Heart left ventricle (tissue), 16 donors: ENCODE measurements around the gene RSPH1. TPM values are rescaled to one million over a fixed set of nuclear protein-coding genes. Genes with fewer than 3 reads are reported as not detected.
A peak's percentile ranks its signal among the peaks of the same experiment; 100 is the strongest.

Experiments
- ATAC-seq, 4 donors: fragments of 200-7000 bp; cut with Tn5 transposase; one replicate each; pipeline ENCODE4 v1.9.1; 2020 to 2022; ENCODE audit warnings: moderate library complexity in 4 of 4, mild to moderate bottlenecking in 3 of 4, moderate number of reproducible peaks in 1 of 4
- DNase-seq, 5 donors: peaks; one replicate each; pipeline ENCODE4 v3.0.0-alpha.2; 2020
- H3K27ac ChIP-seq, 12 donors: fragments of 200-600 bp; sonication (generic) in 4 of 12; one replicate each; pipeline versions ENCODE4 v1.5.0 to v1.8.0; 2016 to 2022; ENCODE audit warnings: mild to moderate bottlenecking in 2 of 12
- H3K27me3 ChIP-seq, 9 donors: fragments of 200-600 bp; sonication (generic) in 2 of 9; one replicate each; pipeline versions ENCODE4 v1.5.1 to v1.8.0; 2016 to 2022; ENCODE audit warnings: mild to moderate bottlenecking in 3 of 9
- H3K36me3 ChIP-seq, 9 donors: fragments of 200-600 bp; sonication (generic) in 2 of 9; one replicate each; pipeline versions ENCODE4 v1.5.0 to v1.8.0; 2018 to 2022; ENCODE audit warnings: mild to moderate bottlenecking in 2 of 9
- H3K4me1 ChIP-seq, 12 donors: fragments of 200-600 bp; sonication (generic) in 4 of 12; one replicate each; pipeline versions ENCODE4 v1.5.0 to v1.8.0; 2016 to 2022; ENCODE audit warnings: mild to moderate bottlenecking in 3 of 12
- H3K4me3 ChIP-seq, 12 donors: fragments of 200-600 bp; sonication (generic) in 4 of 12; one replicate each; pipeline versions ENCODE4 v1.5.0 to v1.8.0; 2017 to 2022; ENCODE audit warnings: mild to moderate bottlenecking in 9 of 12, moderate library complexity in 4 of 12
- H3K9me3 ChIP-seq, 12 donors: fragments of 200-600 bp; sonication (generic) in 4 of 12; one replicate each; pipeline versions ENCODE4 v1.5.0 to v1.8.0; 2016 to 2022; ENCODE audit warnings: mild to moderate bottlenecking in 1 of 12
- CTCF ChIP-seq, 12 donors: fragments of 200-600 bp; sonication (generic) in 4 of 12; IDR thresholded peaks; one replicate each; pipeline versions ENCODE4 v1.5.0 to v1.8.0; 2018 to 2022; ENCODE audit warnings: antibody characterized with exemption in 12 of 12, mild to moderate bottlenecking in 5 of 12
- POLR2A ChIP-seq, 2 donors: fragments of 450-650 bp; IDR thresholded peaks; one replicate each; pipeline ENCODE4 v1.6.1; 2017; ENCODE audit warnings: antibody characterized with exemption in 2 of 2, mild to moderate bottlenecking in 2 of 2, moderate library complexity in 2 of 2
- WGBS, 4 donors: extraction: QIAGEN DNeasy Blood & Tissue Kit in 2 of 4; methylation state at CpG; one replicate each; pipeline versions ENCODE4 v1.1.5 to v1.1.7; 2013 to 2018; 5-methylcytosine and 5-hydroxymethylcytosine counted together
- intact Hi-C, 10 donors: fragments of 100-400 bp; cut with DNase I; formaldehyde crosslinking; loops; one replicate each; pipeline versions ENCODE4 v1.11.1 to v1.14.2; 2022
- polyA plus RNA-seq, 2 donors: library from polyadenylated mRNA; stranded (reverse); fragments of 200-250 nt; gene quantifications; one replicate each; pipeline ENCODE4 v1.2.3, GENCODE V29; 2013
- total RNA-seq, 9 donors: library from RNA; depleted of rRNA in 2 of 9; stranded (reverse); fragments of >200 nt in 2 of 9; fragmentation: NEBNext Ultra II Directional in 3 of 9; extraction: Animal tissue kit (Norgen Biotek cat#: 25700) in 3 of 9; gene quantifications; one replicate each; pipeline versions ENCODE4 v1.1.0 to v1.2.4, GENCODE V29; 2016 to 2023
- donor health status: ischemic (EF 13 %, LVEDD 7.1; RV severe dilation, severe dysfunction).
- donor health status: healthy with polysubstance abuse.
- donor health status: DM: no; HTN: yes; CAD: no.
- donor health status: DM: no; HTN: no; CAD: no.
- donor health status: ischemic (EF 25% LVEDD 6.9; RV normal size, moderate dysfunction).
- donor health status: ischemic (EF 25% LVEDD 5.7; RV mildly dilated, moderate dysfunction).
- donor health status: healthy.
- donor health status: DM: yes; HTN: yes; CAD: no.
- donor health status: ischemic (EF 35%, LVEDD 5.7; RV mildly dilated, moderate dysfunction).
- donor health status: nonischemic (EF 11% LVEDD 7.7; RV severe dilation, severe dysfunction).
- donor health status: DM: yes; HTN: yes; CAD: no.
- donor health status: PGD.
- donor health status: ischemic (EF 29% LVEDD 5.4; RV normal size, mild dysfunction).
- donor health status: nonischemic (EF 23%, LVEDD 6.1; RV moderate dilation, normal function).

RSPH1 gene
- total and polyA plus RNA-seq, 11 donors, result 0.11 to 0.18 TPM; not detected in 9

DNA sequence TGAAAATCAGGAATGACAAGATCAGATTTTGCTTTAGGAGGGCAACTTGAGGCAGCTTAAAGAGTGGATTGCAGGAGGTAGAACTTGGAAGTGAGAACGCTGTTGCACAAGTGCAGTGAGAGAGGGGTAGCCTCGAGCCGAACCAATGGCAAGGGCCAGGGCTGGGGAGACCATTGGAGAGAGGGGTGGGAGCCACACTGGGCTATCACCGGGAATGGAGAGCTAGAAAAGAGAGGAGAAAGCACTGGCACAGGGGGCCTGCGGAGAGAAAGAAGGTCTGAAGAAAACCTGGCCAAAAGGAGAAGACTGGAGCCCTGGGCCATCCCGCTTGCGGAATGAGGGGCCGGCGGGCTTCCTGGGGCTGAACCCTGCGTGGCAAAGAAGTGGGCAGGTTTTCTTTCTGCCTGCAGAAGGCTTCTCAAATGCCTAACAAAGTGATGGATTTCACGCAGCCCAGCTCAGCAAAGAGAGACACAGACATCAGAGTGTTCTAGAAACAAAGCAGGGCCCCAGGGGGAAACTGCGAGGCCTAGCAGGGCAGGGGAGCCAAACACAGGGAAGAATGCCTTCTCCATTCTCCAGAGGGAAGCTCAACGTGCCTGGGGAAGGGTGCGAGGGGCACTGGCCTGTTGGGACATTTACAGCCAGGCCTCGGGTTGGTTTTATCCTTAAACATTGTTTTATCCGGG lies 16.5 kb upstream of the RSPH1 start:
- Histone ChIP-seq H3K27me3 (no peaks in the 10 kb centered on the region), H3K4me1 (peaks cover 0 to 23% (median 13%) of the 10 kb centered on the region in 12 donors), H3K9me3 (no peaks in the 10 kb centered on the region), H3K4me3 (peak overlapping the region in 1 of 12 donors; percentile 72), H3K27ac (peak overlapping the region in 1 of 12 donors; percentile 49), H3K36me3 (no peaks in the 10 kb centered on the region)
- TF ChIP-seq CTCF (IDR thresholded peaks at IDR 0.05), result no peak
- TF ChIP-seq POLR2A (IDR thresholded peaks at IDR 0.05), result no peak
- no peak for ATAC-seq
- WGBS, 4 donors, result 92 to 96% (median 94%) methylated on average over 16 of the region's 16 CpGs
- DNase-seq, result no peak
- intact Hi-C loops, result no loop called here

DNA sequence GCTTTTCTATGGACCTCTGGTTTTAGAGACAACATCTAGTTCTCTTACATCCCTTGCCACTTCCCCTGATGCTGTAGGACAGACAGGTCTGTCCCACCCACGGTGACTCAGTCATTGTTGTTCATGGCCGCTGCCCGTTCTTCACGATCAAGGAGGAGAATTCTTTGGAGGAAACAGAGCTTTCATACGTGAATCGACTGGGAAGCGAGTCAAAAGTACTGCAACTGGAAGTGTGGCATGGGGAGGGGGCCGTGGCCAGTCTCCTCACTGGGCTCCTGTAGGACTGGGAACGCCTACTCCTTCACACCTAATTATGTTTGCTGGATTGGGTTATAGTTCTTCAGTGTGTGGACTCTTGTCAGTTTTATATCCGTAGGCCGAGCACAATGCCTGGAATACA lies 13.2 kb upstream of the RSPH1 start:
- H3K4me3 ChIP-seq, result no peak overlapping the region
- ATAC-seq (no peak), DNase-seq (no peak)
- intact Hi-C loops, result loop anchor here in 1 of 10 donors (10.0 kb wide), 1 partner anchor 56 kb away; no protein-coding TSS in a partner anchor
- TF ChIP-seq CTCF (IDR thresholded peaks at IDR 0.05), result no peak
- no peak for TF ChIP-seq POLR2A (IDR thresholded peaks at IDR 0.05)
- no peak overlapping the region for H3K27ac ChIP-seq
- no peaks in the 10 kb centered on the region for H3K27me3 ChIP-seq
- no peaks in the 10 kb centered on the region for H3K36me3 ChIP-seq
- H3K9me3 ChIP-seq, result no peaks in the 10 kb centered on the region
- H3K4me1 ChIP-seq, result peaks cover 0 to 6% (median 3%) of the 10 kb centered on the region in 12 donors
- 75 to 80% (median 79%) methylated on average over 11 of the region's 11 CpGs for WGBS, 4 donors

- H3K4me3 ChIP-seq, result no peak overlapping the region
- ATAC-seq (no peak), DNase-seq (no peak)
- intact Hi-C loops, result loop anchor here in 1 of 10 donors (10.0 kb wide), 1 partner anchor 56 kb away; no protein-coding TSS in a partner anchor
- H3K27ac ChIP-seq, result no peak overlapping the region
- H3K9me3 ChIP-seq, result no peaks in the 10 kb centered on the region
- whole genome bisulfite sequencing, 4 donors, result 84 to 94% (median 89%) methylated on average over 2 of the region's 2 CpGs
- no peaks in the 10 kb centered on the region for H3K27me3 ChIP-seq
- H3K36me3 ChIP-seq, result no peaks in the 10 kb centered on the region
- peaks cover 0 to 6% (median 2%) of the 10 kb centered on the region in 12 donors for H3K4me1 ChIP-seq
- TF ChIP-seq POLR2A (IDR thresholded peaks at IDR 0.05) (no peak), CTCF (IDR thresholded peaks at IDR 0.05) (no peak)
These were observed 12.3 kb upstream of the RSPH1 start for GRCh38 chr21:42508371-42508770.

DNA sequence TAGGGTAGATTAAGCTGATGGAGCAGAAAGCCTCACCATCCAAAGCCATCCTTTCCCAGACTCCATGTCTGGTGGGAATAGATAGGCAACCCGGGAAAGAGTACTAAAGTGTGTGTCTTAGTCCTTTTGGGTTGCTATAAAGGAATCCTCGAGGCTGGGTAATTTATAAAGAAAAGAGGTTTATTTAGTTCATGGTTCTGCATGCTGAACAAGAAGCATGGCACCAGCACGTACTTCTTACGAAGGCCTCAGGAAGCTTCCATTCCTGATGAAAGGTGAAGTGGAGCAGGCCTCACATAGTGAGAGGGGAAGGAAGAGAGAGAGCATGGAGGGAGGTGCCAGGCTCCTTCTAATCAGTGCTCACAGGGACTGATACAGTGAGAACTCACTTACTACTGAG lies 11.4 kb upstream of the RSPH1 start:
- WGBS, 4 donors, result 94 to 95% (median 95%) methylated on average over 4 of the region's 4 CpGs

More for the DNA sequence above, 11.4 kb upstream of the RSPH1 start:
- Histone ChIP-seq H3K4me1 (no peaks in the 10 kb centered on the region), H3K9me3 (no peaks in the 10 kb centered on the region), H3K27ac (no peak overlapping the region), H3K27me3 (no peaks in the 10 kb centered on the region), H3K4me3 (no peak overlapping the region), H3K36me3 (no peaks in the 10 kb centered on the region)
- TF ChIP-seq CTCF (IDR thresholded peaks at IDR 0.05) (no peak), POLR2A (IDR thresholded peaks at IDR 0.05) (no peak)
- intact Hi-C loops, result loop anchor here in 1 of 10 donors (10.0 kb wide), 1 partner anchor 57 kb away; no protein-coding TSS in a partner anchor
- DNase-seq (no peak), ATAC-seq (no peak)
